Activated CD8-positive, alpha-beta T cell treated with anti-CD3 and anti-CD28 coated beads for 36 hours (primary cell): Measurements from ENCODE around the gene TNNI3K. TPM values are rescaled to one million over a fixed set of nuclear protein-coding genes. Genes with fewer than 3 reads are reported as not detected.

Source experiments
- ATAC-seq: fragments of 200-7000 bp; cut with Tn5 transposase; one replicate; pipeline ENCODE4 v1.10.0; 2021; ENCODE audit warnings: mild to moderate bottlenecking, moderate library complexity
- CTCF ChIA-PET: fragments of 350-600 bp; sonication (Branson Sonifier 250); formaldehyde crosslinking; loops from one replicate; lab custom pipeline; 2021; ENCODE audit warnings: antibody characterized with exemption; lab: Charles Lee
- POLR2A ChIA-PET: fragments of 350-600 bp; sonication (Branson Sonifier 250); formaldehyde crosslinking; loops from one replicate; lab custom pipeline; 2021; ENCODE audit warnings: antibody characterized with exemption; lab: Charles Lee
- DNase-seq: peaks from one replicate; pipeline ENCODE4 v3.0.0-alpha.2; 2020
- H3K27ac Mint-ChIP-seq: one replicate; pipeline ENCODE4 v1.8.0; 2021; ENCODE audit warnings: mild to moderate bottlenecking, mixed read lengths
- H3K27me3 Mint-ChIP-seq: one replicate; pipeline ENCODE4 v1.8.0; 2021; ENCODE audit warnings: mixed read lengths
- H3K36me3 Mint-ChIP-seq: one replicate; pipeline ENCODE4 v1.8.0; 2021; ENCODE audit warnings: low read depth, mixed read lengths
- H3K4me1 Mint-ChIP-seq: one replicate; pipeline ENCODE4 v1.8.0; 2021; ENCODE audit warnings: low read depth, mixed read lengths
- H3K4me3 Mint-ChIP-seq: one replicate; pipeline ENCODE4 v1.8.0; 2021; ENCODE audit warnings: mild to moderate bottlenecking, moderate library complexity, mixed read lengths
- H3K9me3 Mint-ChIP-seq: one replicate; pipeline ENCODE4 v1.8.0; 2021; ENCODE audit warnings: mixed read lengths
- intact Hi-C: fragments of 100-400 bp; cut with micrococcal nuclease; formaldehyde crosslinking; loops from one replicate; pipeline ENCODE4 v1.10.0; 2022
- total RNA-seq, 2 experiments: library from RNA; stranded (reverse); gene quantifications; one replicate each; pipeline ENCODE4 v1.2.3, GENCODE V29; 2021
- TF ChIP-seq, protein P1 (sequence below): fragments of 200-600 bp; IDR thresholded peaks from one replicate; pipeline ENCODE4 v1.8.0; 2022; ENCODE audit warnings: antibody characterized with exemption, mild to moderate bottlenecking

The TNNI3K gene
- under 1 TPM in 1 of 2 experiments, not detected in 1; 0.52 TPM for total RNA-seq

DNA sequence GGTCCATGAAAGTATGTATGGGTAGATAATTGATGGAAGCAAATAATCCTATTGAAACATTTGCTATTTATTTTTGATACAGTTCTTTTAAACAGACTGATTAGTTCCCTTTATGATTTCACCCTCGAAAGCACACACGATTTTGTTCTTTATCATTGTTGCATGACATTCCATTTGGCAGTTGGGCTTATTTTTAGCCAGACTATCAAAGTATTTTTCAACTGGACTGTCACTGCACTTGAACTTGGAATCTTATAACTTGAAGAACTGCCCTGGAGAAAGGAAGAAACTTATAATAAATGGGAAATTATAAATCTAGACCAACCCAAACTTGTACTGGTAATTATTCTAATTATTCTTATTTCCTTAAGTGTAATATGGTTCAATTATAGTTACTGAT, at the start of gene TNNI3K:
TNNI3K (plus strand) TSS at position 235 of the 400 bp plus-strand sequence; CDS start at position 300, 65 bp downstream.
- Mint-ChIP-seq H3K27ac (no peak within 1 kb of the TSS), H3K9me3 (no peaks in the 10 kb centered on the region), H3K27me3 (no peaks in the 10 kb centered on the region), H3K4me1 (no peaks in the 10 kb centered on the region), H3K36me3 (no peaks in the 10 kb centered on the region), H3K4me3 (no peak within 1 kb of the TSS)
- DNase-seq: no peak
- TF ChIP-seq, protein P1, sequence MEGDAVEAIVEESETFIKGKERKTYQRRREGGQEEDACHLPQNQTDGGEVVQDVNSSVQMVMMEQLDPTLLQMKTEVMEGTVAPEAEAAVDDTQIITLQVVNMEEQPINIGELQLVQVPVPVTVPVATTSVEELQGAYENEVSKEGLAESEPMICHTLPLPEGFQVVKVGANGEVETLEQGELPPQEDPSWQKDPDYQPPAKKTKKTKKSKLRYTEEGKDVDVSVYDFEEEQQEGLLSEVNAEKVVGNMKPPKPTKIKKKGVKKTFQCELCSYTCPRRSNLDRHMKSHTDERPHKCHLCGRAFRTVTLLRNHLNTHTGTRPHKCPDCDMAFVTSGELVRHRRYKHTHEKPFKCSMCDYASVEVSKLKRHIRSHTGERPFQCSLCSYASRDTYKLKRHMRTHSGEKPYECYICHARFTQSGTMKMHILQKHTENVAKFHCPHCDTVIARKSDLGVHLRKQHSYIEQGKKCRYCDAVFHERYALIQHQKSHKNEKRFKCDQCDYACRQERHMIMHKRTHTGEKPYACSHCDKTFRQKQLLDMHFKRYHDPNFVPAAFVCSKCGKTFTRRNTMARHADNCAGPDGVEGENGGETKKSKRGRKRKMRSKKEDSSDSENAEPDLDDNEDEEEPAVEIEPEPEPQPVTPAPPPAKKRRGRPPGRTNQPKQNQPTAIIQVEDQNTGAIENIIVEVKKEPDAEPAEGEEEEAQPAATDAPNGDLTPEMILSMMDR: no peak
- POLR2A ChIA-PET: no interaction called here
- no peak for ATAC-seq
- CTCF ChIA-PET: no interaction called here
- intact Hi-C loops: no loop called here

DNA sequence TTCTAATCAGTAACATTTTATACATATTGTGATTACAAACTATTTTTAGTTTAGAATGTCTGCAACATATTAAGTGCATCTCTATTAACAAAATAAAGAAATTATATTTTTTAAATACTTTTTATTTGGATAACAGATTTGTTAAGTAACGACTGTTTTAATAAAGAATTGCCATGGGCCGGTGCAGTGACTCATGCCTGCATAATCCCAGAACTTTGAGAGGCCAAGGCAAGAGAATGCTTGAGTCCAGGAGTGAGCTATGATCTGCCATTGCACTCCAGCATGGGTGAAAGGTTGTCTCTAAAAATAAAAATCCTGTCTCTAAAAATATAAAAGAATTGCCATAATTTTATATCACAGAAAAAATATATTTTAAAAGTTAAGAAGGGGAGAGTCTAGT, 41.3 kb upstream of the TNNI3K start:
- Mint-ChIP-seq H3K36me3 (peaks cover 3% of the 10 kb centered on the region), H3K4me1 (peaks cover 9% of the 10 kb centered on the region), H3K27me3 (no peaks in the 10 kb centered on the region), H3K9me3 (no peaks in the 10 kb centered on the region), H3K4me3 (no peak overlapping the region), H3K27ac (no peak overlapping the region)
- CTCF ChIA-PET: no interaction called here
- TF ChIP-seq, protein P1: no peak
- no peak for DNase-seq
- POLR2A ChIA-PET: no interaction called here
- ATAC-seq: no peak
- intact Hi-C loops: loop anchor here (10.0 kb wide), 1 partner anchor 541 kb away; the partner anchor contains the start of genes CRYZ and TYW3

GRCh38 chr1:74195339-74195738, 39.8 kb upstream of the TNNI3K start:
- peaks cover 2% of the 10 kb centered on the region for H3K36me3 Mint-ChIP-seq
- H3K4me3 Mint-ChIP-seq: no peak overlapping the region
- DNase-seq (no peak), ATAC-seq (no peak)
- H3K27ac Mint-ChIP-seq: no peak overlapping the region
- intact Hi-C loops: loop anchor here (10.0 kb wide), 1 partner anchor 539 kb away; the partner anchor contains the start of genes CRYZ and TYW3
- peaks cover 13% of the 10 kb centered on the region for H3K4me1 Mint-ChIP-seq
- TF ChIP-seq, protein P1: no peak
- no peaks in the 10 kb centered on the region for H3K9me3 Mint-ChIP-seq
- POLR2A ChIA-PET: no interaction called here
- no peaks in the 10 kb centered on the region for H3K27me3 Mint-ChIP-seq
- CTCF ChIA-PET: interaction anchor here (1.1 kb wide), 1 partner anchor 28 kb away, joined by 3 read pairs; no protein-coding TSS in a partner anchor

DNA sequence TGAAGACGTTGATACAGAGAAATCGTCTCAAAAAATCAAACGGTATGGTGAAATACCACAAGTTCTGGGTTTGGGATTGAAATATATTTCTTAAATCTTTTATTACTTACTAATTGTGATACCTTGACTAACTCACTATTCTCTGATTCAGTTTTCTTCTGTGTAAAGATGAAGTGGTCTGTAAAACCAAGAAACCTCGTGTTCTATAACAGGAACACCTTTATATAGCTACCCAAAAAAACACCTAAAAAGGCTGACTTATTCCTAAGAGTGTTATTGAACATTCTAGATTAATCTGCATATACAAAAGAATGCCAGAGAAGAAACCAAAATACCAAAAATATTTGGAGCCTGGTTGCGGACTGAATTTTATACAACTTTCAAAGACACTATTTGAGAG, 37.9 kb upstream of the TNNI3K start:
- Mint-ChIP-seq H3K4me3 (peak overlapping the region; percentile 85), H3K27ac (peak overlapping the region; percentile 94), H3K9me3 (no peaks in the 10 kb centered on the region), H3K27me3 (no peaks in the 10 kb centered on the region), H3K4me1 (peaks cover 13% of the 10 kb centered on the region), H3K36me3 (peaks cover 6% of the 10 kb centered on the region)
- TF ChIP-seq, protein P1: no peak
- intact Hi-C loops: loop anchor here (10.0 kb wide), 1 partner anchor 538 kb away; the partner anchor contains the start of genes CRYZ and TYW3
- ChIA-PET CTCF (no interaction called here), POLR2A (interaction anchor here (1.0 kb wide), 1 partner anchor 8 kb away, joined by 3 read pairs; no protein-coding TSS in a partner anchor)
- no peak for ATAC-seq
- DNase-seq: no peak
